ENCODE measurements around the gene SLC16A11. TPM values are rescaled to one million over a fixed set of nuclear protein-coding genes. Genes with fewer than 3 reads are reported as not detected.

Gene SLC16A11
- total RNA-seq, result 0.13 TPM in 1 of 2 replicates, not detected in the other

DNA sequence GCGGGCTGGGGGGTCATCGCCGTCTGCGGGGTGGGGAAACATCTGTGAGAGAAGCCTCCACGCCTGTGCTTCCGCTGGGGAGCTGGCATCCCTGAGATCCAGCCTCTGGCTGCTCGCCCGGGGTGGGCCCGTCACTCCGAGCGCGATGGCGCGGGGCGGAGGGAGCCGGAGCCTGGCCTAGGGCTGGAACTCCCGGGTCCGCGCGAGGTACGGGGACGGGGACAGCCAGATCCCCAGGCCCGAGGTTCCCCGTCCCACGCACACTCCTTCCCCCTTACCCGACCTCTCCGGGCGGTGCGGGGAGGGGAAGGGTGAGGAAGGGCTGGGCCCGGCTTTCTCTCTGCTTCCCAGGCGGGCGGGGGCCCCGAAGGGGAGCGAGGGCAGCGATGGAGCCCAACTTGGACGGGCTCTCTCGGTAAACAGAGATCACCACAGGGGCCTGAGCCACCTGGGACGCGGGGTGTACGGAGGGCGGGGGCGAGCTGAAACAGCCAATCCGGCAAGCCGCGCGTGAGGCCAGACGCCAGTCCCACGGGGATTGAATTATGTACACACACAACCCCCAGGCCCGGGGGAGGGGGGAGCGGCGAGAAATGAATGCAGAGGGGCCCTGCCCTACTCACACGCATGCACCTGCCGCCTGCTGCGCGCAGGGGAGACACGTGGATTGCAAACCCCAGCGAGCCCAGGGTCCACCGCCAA, at the start of gene SLC16A11:
TSS of gene SLC16A11 (minus strand) at position 596 of the 702 bp plus-strand sequence. CDS start at position 17, 579 bp downstream.

GRCh38 chr17:7079581-7080455, 35.9 kb upstream of the SLC16A11 start, which contains the start of gene CLEC10A:
CLEC10A (minus strand) TSS chr17:7080251; CDS start chr17:7078812, 1,439 bp downstream.

DNA sequence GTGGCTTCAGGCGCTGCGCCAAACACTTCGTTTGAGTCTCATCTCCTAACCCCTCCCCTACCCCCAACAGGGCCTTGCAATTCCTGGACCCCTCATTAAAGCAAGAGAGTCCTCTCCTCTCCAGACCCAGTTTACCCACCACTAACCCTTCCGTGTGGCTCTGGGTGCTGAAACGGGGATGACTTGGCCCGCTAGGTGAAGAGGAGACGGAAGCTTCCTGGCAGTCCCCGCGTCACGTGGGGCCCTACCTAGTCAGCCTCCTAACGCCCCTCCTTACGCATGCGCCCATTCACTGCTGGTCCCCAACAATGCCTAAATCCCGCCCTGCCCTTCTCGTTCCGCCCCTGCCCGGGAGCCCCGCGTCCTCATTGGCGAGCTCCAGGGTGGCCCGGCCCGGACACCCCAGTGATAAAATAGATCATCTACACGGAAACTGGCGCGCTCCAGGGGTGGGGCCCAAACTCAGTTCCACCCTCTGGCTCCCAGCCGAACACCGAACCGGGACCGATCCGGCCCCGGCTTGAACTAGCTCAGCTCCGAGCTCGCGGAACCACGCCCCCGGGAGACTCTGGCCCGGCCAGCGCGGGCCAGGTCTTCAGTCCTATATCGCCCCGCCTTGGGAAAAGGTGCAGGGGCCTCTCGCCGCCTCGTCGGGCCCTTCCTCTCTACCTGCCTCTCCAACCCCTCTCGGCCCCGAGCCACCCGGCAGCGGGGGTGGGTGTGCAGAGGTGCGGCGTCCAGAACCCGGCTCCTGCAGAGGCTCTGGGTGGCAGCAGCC, 8.1 kb downstream of the SLC16A11 start, which contains the start of gene SLC16A13:
TSS of gene SLC16A13 (plus strand) at position 425 of the 778 bp plus-strand sequence. CDS start 368 bp downstream, outside the sequence.

DNA sequence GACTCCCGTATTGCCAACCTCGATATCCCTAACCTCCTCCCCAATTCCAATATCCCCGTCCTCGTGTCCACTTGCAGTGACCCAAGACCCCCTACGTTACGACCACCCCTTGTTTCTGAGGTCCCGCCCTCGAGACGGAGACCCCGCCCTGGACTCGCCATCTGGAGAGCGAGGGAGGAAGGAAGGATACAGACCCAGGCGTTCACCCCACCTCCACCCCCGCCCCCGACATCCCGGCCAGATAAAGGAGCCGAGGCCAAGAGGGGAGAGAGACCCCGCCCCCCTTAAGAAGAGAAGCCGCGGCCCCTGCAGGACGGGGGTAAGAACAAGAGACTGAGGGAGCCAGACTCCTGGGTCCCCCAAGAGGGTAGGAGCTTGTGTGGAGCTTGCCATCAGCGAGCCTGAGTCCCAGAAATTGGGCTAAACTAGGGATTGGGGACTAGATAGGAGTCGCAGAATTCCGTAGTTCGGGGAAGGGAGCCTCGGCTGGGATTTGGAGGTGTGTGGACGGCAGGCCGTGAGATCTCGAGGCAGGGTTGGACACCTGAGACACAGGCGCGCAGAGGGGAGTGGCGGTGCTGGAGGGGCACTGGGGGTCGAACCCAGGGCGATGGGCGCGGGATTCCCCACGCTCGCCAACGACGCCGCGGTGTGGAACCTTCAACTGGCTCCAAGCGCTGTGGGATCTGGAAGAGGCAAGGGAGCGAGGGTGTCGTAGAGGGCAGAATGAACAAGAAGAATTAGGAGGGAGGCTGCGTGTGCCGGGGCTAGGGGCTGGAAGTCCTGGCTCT, 20.9 kb downstream of the SLC16A11 start, which contains the start of gene BCL6B:
TSS of gene BCL6B (plus strand) at position 270 of the 791 bp plus-strand sequence. CDS start 622 bp downstream, outside the sequence.

DNA sequence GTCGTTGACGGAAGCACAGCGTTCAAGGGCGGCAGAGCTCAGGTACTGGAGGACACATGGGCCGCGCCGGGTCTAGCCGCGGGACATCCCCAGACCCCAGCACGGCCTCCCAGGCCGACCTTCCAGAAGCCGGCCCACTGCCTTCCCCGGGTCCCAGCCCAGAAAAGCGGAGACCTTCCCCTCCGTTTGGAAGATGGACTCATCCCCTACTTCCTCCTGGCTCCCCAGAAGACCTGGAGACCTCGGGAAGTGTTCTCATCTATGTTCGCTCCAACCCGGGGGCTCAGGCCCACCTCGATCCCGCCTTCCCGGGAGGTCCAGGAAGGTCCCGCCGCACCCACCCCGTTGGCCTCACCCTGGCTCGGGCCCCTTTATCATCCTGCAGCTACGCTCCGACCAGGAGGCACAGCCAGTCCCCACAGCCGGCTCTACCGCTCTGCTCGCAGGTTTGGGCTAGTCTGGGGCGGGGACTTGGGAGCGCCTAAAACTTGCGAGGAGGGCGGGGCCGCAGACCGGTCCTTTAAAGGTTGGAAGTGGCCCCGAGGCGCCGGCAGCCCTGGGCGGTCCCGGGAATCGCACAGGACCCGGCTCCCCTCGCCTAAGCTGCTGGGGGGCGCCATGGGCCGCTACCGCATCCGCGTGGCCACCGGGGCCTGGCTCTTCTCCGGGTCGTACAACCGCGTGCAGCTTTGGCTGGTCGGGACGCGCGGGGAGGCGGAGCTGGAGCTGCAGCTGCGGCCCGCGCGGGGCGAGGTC, 48.2 kb downstream of the SLC16A11 start, which contains the start of gene ALOX12:
TSS of gene ALOX12 (plus strand) at position 550 of the 756 bp plus-strand sequence. CDS start at position 619, 69 bp downstream.

Small RNAs within 50 kb of the gene (small RNA-seq; reads per million reads assigned to genes)
- not detected for gene AC120057.1

Other genes with a start within 250 kb of the SLC16A11 start
- gene TEKT1, start 212.4 kb downstream of the SLC16A11 start, total RNA-seq, result not detected in 2 replicates
- 0.11 TPM in 1 of 2 replicates, not detected in the other for gene ALOX12, start 48.0 kb downstream of the SLC16A11 start, total RNA-seq
- gene RNASEK, start 31.5 kb downstream of the SLC16A11 start, total RNA-seq, result 72.4 and 73.5 TPM in 2 replicates
- 0.11 and 0.13 TPM in 2 replicates for gene BCL6B, start 21.0 kb downstream of the SLC16A11 start, total RNA-seq
- 0.22 and 0.52 TPM in 2 replicates for gene SLC16A13, start 8.1 kb downstream of the SLC16A11 start, total RNA-seq
- not detected in 2 replicates for gene CLEC10A, start 36.2 kb upstream of the SLC16A11 start, total RNA-seq
- not detected in 2 replicates for gene ASGR2, start 70.7 kb upstream of the SLC16A11 start, total RNA-seq
- 0.65 and 0.76 TPM in 2 replicates for gene ASGR1, start 135.3 kb upstream of the SLC16A11 start, total RNA-seq
- gene DLG4, start 175.7 kb upstream of the SLC16A11 start, total RNA-seq, result 7.7 and 8.8 TPM in 2 replicates
- 205 and 214 TPM in 2 replicates for gene ACADVL, start 175.8 kb upstream of the SLC16A11 start, total RNA-seq
- gene DVL2, start 190.4 kb upstream of the SLC16A11 start, total RNA-seq, result 54.4 and 63.1 TPM in 2 replicates
- 34.4 and 38.5 TPM in 2 replicates for gene PHF23, start 195.4 kb upstream of the SLC16A11 start, total RNA-seq
- 315 and 440 TPM in 2 replicates for gene GABARAP, start 198.4 kb upstream of the SLC16A11 start, total RNA-seq
- gene CTDNEP1, start 207.6 kb upstream of the SLC16A11 start, total RNA-seq, result 30.1 and 39.5 TPM in 2 replicates
- gene ELP5, start 208.1 kb upstream of the SLC16A11 start, total RNA-seq, result 31.6 and 39.1 TPM in 2 replicates
- 2.4 and 2.7 TPM in 2 replicates for gene CLDN7, start 218.4 kb upstream of the SLC16A11 start, total RNA-seq
- gene SLC2A4, start 237.6 kb upstream of the SLC16A11 start, total RNA-seq, result 0.11 TPM in 1 of 2 replicates, not detected in the other